Gastroesophageal sphincter (tissue), 3 donors: Measurements from ENCODE around the gene TMEM51.

ENCODE experiments used
- EP300 ChIP-seq: sonication (generic); formaldehyde crosslinking; IDR thresholded peaks from one replicate; pipeline ENCODE4 v1.6.1; 2017; ENCODE audit warnings: antibody characterized with exemption, mild to moderate bottlenecking
- POLR2A ChIP-seq, 2 donors: fragments of 450-650 bp; IDR thresholded peaks; one replicate each; pipeline ENCODE4 v1.6.1; 2017; ENCODE audit warnings: antibody characterized with exemption in 2 of 2, mild to moderate bottlenecking in 2 of 2, moderate library complexity in 1 of 2
- POLR2AphosphoS5 ChIP-seq: sonication (generic); formaldehyde crosslinking; IDR thresholded peaks from one replicate; pipeline ENCODE4 v1.6.1; 2017; ENCODE audit warnings: antibody characterized with exemption
- TF ChIP-seq, protein P1 (sequence below), 4 experiments: fragments of 200-600 bp in 2 of 4; fragments of 450-650 bp in 2 of 4; sonication (generic) in 1 of 4; IDR thresholded peaks; one replicate each; pipeline ENCODE4 v1.5.1; 2017 to 2019; ENCODE audit warnings: antibody characterized with exemption in 4 of 4, mild to moderate bottlenecking in 2 of 4, moderate library complexity in 2 of 4

GRCh38 chr1:15170071-15170470 lies 16.5 kb downstream of the TMEM51 start:
- TF ChIP-seq, protein P1, sequence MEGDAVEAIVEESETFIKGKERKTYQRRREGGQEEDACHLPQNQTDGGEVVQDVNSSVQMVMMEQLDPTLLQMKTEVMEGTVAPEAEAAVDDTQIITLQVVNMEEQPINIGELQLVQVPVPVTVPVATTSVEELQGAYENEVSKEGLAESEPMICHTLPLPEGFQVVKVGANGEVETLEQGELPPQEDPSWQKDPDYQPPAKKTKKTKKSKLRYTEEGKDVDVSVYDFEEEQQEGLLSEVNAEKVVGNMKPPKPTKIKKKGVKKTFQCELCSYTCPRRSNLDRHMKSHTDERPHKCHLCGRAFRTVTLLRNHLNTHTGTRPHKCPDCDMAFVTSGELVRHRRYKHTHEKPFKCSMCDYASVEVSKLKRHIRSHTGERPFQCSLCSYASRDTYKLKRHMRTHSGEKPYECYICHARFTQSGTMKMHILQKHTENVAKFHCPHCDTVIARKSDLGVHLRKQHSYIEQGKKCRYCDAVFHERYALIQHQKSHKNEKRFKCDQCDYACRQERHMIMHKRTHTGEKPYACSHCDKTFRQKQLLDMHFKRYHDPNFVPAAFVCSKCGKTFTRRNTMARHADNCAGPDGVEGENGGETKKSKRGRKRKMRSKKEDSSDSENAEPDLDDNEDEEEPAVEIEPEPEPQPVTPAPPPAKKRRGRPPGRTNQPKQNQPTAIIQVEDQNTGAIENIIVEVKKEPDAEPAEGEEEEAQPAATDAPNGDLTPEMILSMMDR (IDR thresholded peaks at IDR 0.05), result no peak
- TF ChIP-seq POLR2AphosphoS5, result no peak
- TF ChIP-seq EP300, result no peak
- TF ChIP-seq POLR2A (IDR thresholded peaks at IDR 0.05), result no peak
